ENCODE results near the gene TRIM69.
"Not testable (repeated sequence)": the region's sequence is repeated elsewhere in the genome, so short reads cannot be mapped to it uniquely, and the experiment has no call there.

The TRIM69 gene

DNA sequence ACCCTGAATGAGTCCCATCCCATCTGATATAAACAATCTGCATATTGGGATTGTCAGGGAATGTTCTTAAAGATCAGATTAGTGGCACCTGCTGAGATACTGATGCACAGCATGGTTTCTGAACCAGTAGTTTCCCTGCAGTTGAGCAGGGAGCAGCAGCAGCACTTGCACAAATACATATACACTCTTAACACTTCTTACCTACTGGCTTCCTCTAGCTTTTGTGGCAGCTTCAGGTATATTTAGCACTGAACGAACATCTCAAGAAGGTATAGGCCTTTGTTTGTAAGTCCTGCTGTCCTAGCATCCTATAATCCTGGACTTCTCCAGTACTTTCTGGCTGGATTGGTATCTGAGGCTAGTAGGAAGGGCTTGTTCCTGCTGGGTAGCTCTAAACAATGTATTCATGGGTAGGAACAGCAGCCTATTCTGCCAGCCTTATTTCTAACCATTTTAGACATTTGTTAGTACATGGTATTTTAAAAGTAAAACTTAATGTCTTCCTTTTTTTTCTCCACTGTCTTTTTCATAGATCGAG, 20.5 kb upstream of the TRIM69 start:
- no peak for DNase-seq (ENCODE audit: low read depth)

DNA sequence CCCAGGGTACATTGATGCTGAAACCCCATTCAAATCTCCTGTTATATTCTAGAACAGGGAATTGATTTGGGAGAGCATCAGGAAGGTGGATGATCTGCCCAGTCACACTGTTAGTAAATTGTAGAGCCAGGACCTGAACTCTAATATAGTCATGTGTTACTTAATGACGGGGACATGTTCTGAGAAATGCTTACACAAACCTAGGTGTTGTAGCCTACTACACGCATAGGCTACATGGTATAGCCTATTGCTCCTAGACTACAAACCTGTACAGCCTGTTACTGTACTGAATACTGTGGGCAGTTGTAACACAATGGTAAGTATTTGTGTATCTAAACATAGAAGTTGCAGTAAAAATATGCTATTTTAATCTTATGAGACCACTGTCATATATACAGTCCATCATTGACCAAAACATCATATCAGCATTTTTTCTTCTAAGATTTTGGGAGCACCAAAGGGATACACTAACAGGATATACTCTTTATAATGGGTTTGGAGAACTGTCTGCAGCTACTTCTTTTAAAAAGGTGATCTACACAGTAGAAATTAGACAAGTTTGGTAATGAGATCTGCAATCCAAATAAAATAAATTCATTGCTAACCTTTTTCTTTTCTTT, 19.2 kb upstream of the TRIM69 start:
- DNase-seq (ENCODE audit: low read depth) = no peak

DNA sequence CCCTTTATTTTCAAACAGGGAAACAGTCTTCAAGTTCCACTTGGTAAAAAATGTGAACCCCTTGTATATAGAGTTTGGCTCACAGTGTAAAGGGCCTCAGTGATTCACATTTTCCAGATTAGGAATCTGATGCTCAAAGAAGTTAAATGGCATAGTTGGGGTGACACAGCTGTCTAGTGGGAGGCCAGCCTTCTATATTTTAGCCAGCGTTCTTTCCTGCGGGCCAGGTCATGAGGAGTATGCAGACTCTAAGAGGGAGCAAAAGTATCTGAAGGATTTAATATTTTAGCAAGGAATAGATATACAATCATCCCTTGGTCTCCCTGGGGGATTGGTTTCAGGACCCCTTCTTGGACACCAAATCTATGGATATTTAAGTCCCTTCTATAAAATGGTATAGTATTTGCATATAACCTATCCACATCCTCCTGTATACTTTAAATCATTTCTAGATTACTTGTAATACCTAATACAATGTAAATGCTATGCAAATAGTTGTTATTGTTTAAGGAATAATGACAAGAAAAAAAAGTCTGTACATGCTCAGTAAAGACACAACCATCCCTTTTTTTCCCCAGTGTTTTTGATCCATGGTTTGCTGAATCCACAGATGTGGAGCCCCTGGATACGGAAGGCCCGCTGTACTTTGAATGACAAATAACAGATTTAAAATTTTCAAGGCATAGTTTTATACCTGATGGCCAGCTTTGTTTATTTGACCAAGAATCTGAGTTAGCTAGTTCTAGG, 18.0 kb upstream of the TRIM69 start:
- no peak for DNase-seq (ENCODE audit: low read depth)

DNA sequence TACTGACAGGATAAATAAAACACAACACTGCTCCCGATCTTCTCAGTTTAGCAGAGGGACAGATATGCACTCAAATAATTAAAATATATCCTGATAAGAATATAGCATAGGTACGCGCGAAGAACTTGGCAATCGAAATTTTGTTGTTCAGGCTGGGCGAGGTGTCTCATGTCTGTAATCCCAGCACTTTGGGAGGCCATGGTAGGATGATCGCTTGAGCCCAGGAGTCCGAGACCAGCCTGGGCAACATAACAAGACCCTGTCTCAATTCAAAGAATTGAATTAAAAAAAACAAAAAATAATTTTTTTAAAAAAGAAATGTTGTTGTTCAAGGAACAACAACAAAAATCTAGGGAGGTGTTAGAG, 17.4 kb upstream of the TRIM69 start:
- no peak for DNase-seq (ENCODE audit: low read depth)

DNA sequence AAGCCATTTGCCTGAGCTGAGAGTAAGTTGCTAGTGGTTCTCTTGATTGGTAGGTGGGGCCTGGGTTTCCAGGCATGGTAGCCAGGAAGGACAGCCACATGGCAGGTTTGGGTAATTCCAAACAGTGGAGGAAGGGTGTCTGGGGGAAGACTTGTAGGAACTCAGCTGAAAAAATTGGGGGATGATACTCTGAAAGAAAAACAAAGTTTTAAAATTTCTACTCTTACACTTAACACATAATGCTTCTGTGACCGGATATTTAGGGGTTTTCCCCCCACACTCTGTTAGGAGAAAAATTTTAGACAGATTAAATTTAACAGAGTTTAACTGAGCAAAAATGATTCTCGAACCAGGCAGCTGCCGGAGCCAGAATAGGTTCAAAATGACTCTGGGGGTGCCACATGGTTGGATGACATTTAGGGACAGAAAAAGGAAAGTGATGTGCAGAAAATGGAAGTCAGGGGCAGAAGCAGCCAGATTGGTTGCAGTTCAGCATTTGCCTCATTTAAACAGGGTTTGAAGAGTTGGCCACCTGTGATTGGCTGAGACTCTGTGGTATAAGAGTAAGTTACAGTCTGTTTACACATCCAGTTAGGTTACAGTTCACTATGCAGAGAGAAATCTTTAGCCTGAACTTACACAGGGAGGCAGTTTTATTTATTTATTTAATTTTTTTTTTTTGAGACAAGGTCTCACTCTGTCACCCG, 16.9 kb upstream of the TRIM69 start:
- DNase-seq (ENCODE audit: low read depth) = no peak

DNA sequence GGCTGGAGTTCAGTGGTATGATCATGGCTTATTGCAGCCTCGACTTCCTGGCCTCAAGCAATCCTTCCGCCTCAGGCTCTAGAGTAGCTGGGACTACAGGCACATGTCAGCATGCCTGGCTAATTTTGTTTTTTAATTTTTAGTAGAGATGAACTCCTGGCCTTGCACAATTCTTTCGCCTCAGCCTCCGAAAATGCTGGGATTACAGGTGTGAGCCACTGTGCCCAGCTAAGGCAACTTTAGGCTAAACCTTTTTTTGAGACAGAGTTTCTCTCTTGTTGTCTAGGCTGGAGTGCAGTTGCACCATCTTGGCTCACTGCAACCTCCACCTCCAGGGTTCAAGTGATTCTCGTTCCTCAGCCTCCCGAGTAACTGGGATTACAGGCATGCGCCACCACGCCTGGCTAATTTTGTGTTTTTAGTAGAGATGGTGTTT, 16.3 kb upstream of the TRIM69 start:
- not testable (repeated sequence) for DNase-seq (ENCODE audit: low read depth)

DNA sequence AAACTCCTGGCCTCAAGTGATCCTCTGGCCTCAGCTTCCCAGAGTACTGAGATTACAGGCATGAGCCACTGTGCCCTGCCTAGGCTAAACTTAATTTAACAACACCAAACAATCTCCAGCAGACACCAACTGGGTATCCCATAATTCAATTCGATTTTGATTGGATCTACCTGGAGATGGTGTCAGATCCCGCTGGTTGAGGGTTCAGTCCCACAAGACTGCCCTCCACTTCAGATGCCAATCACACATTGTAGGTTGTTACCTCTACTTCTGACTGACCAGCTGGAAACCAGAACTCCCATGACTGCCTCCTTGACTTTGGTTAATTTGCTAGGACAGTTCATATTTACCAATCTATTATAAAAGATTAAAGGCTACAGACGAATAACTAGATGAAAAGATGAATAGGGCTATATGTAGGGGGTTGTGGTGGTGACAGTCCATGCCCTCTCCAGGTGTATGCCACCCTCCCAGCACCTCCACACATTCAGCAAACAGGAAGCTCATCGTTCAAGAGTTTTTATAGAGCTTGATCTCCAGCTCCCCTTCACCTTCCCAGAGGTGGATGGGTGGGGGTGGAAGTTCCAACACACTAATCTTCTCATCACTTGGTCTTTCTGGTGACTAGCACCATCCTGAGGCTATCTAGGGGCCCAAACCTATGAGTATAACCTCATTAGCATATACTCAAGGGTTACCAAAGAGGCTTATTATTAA, 15.7 kb upstream of the TRIM69 start:
- DNase-seq (ENCODE audit: low read depth) = no peak

DNA sequence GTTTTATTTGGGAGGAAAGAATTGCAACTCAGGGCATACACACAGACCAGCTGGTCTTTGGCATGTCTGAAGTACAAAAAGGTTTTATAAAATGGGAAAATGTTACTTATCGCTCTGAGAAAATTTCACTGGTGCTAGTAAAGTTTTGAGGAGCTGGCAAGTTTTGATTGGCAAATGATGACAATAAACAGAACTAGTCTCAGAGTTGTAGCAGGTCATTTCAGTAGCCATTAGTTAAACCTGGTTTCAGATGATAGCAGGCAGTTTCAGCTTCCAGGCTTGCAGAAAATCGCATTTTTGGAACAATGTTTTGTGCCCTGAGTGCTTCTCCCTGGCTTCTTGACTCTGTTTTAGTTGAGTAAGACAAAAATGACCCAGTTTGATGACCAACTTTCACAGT, 14.3 kb upstream of the TRIM69 start:
- no peak for DNase-seq (ENCODE audit: low read depth)

DNA sequence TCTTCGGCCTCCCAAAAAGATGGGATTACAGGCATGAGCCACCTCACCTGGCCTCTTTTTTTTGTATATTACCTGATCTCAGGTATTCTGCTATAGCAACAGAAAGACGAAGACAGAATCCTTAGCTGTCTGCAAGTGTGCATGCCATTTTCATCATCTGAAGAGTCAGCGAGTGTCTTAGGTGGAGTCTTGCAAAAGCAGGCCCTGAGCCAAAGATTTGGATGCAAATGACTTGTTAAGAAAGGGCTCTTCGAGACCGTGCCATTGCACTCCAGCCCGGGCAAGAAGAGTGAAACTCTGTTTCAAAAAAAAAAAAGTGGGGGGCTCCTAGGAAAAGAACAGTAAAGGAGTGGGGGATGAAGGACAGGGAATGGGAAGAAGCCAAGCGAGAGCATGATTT, 10.2 kb upstream of the TRIM69 start:
- no peak for DNase-seq (ENCODE audit: low read depth)

DNA sequence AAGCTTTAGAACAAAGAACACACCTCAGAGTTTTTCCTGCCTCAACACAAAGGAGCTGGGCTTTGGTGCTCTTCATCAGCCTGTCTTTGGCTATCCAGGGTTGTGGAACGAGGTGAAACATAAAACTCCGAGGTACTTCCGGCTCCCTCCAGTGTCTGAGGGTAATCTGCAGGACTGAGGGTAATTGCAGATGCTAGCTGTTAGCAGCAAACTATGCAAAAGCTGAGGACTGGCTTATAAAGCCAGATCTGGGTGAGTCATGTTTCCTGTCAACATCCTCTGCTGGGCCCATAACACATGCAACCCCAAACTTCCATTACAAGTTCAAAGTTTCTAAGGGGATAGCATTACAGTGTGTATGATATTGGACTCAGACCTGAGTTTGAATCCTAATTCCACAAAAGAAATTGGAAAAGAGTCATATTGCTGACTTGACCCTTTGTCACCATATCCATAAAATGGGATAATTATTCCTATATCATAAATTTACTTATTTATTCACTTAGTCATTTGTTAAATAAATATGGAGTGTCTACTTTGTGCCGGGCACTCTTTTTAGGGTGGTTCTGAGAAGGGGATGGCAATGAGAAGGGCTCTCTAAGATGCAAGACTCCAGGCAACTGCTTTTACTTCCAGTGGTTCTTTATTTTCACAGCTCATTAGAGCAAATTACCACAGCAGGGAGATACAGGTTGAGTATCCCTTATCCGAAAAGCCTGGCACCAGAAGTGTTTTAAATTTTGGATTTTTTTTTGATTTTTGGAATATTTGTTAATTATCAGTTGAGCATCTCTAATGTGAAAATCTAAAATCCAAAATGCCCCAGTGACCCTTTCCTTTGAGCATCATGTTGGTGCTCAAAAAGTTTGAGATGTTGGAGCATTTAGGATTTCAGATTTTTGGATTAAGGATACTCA, 9.5 kb upstream of the TRIM69 start:
- no peak for DNase-seq (ENCODE audit: low read depth)

DNA sequence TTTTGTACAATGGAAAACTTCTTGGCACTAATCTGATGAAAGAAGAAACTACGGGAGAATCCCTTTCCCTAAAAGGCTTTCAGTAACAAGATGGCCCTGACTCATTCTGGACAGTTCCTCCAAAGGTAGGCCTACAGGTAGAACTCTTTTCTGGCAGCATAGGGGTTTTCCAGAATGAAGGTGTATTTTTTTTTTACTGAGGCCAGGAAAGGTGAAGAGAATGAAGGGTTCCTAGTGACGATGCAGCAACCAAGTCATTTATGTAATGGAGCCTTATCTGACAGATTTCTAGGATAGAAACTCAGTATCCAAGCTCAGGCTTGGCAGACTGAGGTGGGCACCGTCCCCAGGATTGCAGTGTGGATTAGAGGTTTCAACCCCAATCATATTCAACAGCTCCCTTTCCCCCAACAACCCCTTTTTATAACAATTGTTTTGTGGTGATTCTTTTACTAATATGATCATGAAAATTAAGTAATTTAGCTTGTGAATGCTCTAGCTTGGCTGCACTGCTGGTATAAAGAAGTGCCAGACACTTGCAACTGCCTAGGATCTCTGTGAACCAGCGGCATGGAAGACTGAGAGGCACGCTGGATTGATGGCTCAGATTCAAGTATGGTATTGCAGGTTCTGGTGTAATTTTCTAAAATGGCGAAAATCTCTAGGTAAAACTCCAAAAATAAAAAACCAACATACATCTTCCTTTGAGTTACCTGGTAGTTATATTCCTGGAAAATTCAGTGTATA, 8.7 kb upstream of the TRIM69 start:
- DNase-seq (ENCODE audit: low read depth) = no peak

DNA sequence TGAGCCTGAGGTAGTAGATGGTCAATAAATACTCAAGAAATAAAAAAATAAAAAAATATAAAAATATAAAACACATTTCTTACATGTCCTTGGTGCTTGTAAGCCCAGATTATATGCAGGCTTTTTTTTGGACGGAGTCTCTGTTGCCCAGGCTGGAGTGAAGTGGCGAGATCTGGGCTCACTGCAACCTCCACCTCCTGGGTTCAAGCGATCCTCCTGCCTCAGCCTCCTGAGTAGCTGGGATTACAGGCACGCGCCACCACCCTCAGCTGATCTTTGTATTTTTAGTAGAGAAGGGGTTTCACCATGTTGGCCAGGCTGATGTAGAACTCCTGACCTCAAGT, 8.1 kb upstream of the TRIM69 start:
- DNase-seq (ENCODE audit: low read depth) = not testable (repeated sequence)

DNA sequence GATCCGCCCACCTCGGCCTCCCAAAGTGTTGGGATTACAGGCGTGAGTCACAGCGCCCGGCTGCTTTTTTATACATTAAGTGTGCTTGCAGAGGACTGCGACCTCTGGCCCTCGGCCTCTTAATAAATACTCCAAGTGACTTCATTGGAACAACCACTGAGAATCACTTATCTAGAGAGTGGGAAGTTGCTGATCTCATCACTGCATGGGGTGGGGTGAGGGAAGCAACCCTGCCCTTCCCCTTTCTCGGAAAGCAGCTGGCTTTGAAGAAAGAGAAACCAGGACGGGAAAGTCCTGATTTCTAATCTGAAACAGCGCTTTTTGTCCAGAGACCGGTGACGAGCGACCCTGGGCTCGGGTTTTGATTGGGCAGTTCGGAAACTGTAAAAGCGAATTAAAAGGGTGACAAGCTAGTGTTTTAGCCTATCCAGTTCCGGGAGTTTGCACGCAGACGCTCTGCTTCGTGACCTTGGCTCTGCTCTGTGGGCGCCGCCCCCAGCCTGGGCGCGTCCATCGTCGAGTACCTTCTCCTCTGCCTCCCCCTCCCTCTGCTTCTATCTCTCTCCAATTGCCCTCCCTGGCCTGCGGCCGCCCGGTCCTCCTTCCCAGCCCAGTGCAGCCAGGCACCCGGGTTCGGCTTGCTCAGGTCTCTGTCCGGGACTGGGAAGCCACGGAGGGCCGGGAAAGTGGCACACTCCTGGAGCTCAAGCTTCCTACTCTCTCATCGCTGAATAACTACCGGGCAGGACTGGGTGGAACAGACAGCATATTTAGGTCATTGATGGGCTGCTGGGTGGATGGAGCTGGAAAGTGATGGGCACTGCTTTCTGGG, 7.5 kb upstream of the TRIM69 start:
- DNase-seq (ENCODE audit: low read depth) = peak; percentile 88

DNA sequence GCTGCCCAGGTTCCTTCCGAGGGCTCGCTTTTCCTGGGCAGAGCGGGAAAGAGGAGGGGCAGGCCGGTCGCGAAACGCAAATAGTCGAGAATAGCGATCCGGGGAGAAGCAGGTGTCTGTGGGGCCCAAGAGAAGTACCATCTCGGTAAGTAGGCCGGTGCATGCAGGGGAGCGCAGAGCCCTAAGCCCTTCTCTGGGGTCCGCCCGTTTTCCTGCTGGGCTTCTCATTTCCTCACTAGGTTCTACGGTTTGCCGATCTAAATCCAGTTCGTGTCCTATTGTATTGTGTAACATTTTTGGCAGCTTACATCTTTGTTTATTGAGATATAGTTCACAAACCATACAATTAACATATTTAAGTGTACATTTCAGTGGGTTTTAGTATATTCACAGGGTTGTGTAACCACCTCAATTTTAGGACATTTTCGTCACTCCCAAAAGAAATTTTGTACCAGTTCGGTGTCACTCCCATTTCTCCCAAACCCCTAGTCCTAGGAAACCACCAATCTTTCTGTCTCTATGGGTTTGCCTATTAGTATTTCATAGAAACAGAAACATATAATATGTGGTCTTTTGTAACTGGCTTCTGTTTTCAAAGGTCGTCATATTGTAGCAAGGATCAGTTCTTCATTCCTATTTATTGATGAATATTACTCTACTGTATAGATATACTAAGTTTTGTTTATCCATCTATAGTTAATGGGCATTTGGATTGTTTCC, 6.8 kb upstream of the TRIM69 start:
- DNase-seq (ENCODE audit: low read depth) = no peak

DNA sequence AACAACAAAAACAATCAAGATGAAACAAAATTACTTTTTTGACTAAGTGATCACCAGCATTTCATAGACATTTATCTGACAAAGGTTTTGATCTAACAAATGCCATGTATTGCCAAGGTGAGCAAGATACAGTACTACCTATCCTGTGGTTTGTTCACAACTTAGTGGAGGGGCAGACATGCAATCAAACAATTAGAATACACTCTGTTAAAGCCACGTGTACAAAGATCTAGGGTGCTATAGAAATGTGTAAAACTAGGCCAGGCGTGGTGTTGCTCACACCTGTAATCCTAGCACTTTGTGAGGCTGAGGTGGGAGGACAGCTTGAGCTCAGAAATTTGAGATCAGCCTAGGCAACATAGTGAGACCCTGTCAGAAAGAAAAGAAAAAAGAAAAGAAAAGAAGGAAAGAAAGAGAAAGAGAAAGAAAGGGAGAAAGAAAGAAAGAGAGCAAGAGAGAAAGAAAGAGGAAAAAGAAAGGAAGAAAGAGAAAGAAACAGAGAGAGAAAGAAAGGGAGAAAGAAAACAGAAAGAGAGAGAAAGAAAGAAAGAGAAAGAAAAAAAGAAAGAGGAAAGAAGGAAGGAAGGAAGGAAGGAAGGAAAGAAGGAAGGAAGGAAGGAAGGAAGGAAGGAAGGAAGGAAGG, 1.4 kb upstream of the TRIM69 start:
- DNase-seq (ENCODE audit: low read depth) = no peak

DNA sequence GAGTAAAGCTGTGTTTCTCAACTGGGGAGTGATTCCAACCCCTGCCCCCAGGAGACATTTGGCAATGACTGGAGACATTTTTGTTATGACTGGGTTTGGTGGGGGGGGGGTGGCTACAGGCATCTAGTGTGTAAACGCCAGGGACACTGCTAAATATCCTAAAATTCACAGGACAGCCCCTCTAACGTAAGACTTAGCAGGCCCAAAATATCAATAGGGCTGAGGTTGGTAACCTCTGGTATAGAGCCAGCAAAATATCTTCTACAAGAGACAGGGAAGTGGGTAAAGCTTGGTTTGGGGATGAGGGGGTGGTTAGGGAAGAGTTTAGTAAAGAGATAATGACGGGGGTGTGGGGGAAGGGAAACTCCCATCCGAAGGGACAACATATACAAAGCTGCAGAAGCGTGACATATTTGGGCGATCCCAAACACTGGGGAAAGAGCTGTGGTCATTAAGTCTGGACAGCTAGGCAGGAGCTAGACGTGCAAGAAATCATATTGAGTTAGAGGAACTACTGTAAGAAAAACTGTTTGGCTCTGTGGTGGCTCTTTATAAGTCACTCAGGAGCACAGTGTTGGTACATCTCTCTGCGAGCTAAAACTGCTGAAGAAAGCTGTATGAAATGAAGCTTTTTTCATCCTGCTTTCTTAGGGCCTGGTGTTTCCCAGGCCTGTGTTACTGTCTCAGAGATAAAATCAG, 697 bp upstream of the TRIM69 start:
- DNase-seq (ENCODE audit: low read depth) = no peak

DNA sequence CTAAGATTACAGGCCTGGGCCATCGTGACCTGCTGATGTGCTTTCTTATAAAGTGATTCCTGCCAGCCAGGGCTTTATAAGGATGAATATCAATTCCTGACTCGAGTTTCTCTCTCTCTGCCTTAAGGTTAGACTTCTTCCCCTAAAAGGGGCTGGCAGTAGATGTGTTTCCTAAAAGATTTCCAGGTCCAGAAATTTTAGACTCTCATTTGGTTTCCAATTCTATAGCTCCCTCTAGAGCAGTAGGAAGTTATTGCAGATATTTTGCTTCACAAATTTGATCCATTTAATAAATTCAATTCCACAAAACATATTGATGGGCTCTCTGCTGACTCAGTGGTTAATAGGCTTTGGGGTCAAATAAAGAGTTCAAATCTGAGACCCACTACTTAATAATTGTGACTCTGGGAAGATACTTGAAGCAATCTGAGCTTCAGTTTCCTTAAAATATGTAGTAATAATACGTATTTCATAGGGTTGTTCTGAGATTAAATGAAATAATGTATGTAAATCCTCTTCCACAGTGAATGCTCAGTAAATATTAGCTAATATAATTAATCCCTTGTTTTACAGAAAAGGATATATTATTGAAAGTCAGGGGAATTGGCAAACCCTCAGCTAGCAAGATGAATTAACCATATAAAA, 2.1 kb downstream of the TRIM69 start:
- DNase-seq (ENCODE audit: low read depth) = no peak

Data from stimulated activated CD8-positive, alpha-beta memory T cell treated with anti-CD3 and anti-CD28 coated beads, Interleukin-12 subunit alpha, Interleukin-12 subunit beta, amount 100 ng/mL, for 4 hours (primary cell).